ENCODE data around the gene DYNC2I2. TPM values are rescaled to one million over a fixed set of nuclear protein-coding genes. Genes with fewer than 3 reads are reported as not detected.

The DYNC2I2 gene
- total RNA-seq, 4 donors from 2014 or later: 36.6 to 46.8 (median 44.0) TPM

GRCh38 chr9:128634651-128635262, 21.9 kb downstream of the DYNC2I2 start:
- DNase-seq (ENCODE audit: low spot score in 2 of 2): no peak
- intact Hi-C loops (cut with DNase I; ENCODE audit: low total_unique reads): no loop called here
- WGBS, 2 donors: 50 to 55% methylated on average over 13 to 21 of the region's 26 CpGs
- no peak overlapping the region for H3K4me3 ChIP-seq (ENCODE audit: low read depth, poor library complexity, severe bottlenecking)
- TF ChIP-seq, protein P1, sequence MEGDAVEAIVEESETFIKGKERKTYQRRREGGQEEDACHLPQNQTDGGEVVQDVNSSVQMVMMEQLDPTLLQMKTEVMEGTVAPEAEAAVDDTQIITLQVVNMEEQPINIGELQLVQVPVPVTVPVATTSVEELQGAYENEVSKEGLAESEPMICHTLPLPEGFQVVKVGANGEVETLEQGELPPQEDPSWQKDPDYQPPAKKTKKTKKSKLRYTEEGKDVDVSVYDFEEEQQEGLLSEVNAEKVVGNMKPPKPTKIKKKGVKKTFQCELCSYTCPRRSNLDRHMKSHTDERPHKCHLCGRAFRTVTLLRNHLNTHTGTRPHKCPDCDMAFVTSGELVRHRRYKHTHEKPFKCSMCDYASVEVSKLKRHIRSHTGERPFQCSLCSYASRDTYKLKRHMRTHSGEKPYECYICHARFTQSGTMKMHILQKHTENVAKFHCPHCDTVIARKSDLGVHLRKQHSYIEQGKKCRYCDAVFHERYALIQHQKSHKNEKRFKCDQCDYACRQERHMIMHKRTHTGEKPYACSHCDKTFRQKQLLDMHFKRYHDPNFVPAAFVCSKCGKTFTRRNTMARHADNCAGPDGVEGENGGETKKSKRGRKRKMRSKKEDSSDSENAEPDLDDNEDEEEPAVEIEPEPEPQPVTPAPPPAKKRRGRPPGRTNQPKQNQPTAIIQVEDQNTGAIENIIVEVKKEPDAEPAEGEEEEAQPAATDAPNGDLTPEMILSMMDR (IDR thresholded peaks at IDR 0.05): no peak
- TF ChIP-seq POLR2A (IDR thresholded peaks at IDR 0.05): no peak

DNA sequence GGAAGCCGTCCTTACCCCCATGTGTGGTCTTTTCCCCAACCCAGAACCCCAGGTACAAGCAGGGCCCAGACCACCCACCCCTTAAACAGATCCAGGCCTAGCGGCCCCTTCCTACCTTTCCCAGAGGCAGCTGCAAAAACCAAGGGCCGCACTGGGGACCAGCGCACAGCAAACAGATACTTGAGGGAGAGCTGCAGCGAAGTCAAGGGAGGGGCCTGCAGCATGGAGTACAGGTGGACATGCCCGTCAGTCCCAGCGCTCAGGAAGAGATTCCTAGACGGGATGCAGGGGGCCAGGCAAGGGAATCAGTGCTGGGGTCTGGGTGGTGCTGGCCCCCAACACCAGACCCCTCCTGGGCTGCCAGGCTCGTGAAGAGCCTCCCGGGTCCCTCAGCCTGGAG, 22.5 kb downstream of the DYNC2I2 start:
- TF ChIP-seq POLR2A (IDR thresholded peaks at IDR 0.05): no peak
- TF ChIP-seq, protein P1 (IDR thresholded peaks at IDR 0.05): no peak
- DNase-seq (ENCODE audit: low spot score in 2 of 2): no peak
- no peak overlapping the region for H3K4me3 ChIP-seq (ENCODE audit: low read depth, poor library complexity, severe bottlenecking)
- intact Hi-C loops (cut with DNase I; ENCODE audit: low total_unique reads): no loop called here
- 83 to 90% methylated on average over 8 to 10 of the region's 10 CpGs for WGBS, 2 donors

- WGBS, 2 donors: 80 to 86% methylated on average over 11 of the region's 11 CpGs
- TF ChIP-seq, protein P1 (IDR thresholded peaks at IDR 0.05): no peak
- no peak for TF ChIP-seq POLR2A (IDR thresholded peaks at IDR 0.05)
- intact Hi-C loops (cut with DNase I; ENCODE audit: low total_unique reads): no loop called here
- no peak for DNase-seq (ENCODE audit: low spot score in 2 of 2)
- no peak overlapping the region for H3K4me3 ChIP-seq (ENCODE audit: low read depth, poor library complexity, severe bottlenecking)
Observed at GRCh38 chr9:128633601-128634000, 23.0 kb downstream of the DYNC2I2 start.

DNA sequence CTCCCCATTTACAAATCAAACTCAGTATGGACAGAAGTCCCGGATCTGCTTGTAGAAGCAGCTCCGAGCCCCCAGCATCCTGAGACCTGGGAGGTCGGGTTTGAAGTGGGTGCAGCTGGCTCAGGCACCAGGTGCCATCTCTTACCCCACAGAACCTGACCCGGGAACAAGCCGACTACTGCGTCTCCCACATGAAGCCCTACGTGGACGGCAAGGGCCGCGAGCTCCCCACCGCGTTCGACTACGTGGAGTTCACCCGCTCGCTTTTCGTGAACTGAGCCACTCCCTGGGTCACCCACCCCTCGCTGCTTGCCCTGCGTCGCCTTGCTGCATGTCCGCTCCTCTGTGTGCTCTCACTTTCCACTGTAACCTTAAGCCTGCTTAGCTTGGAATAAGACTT, 23.6 kb downstream of the DYNC2I2 start:
- intact Hi-C loops (cut with DNase I; ENCODE audit: low total_unique reads): no loop called here
- H3K4me3 ChIP-seq (ENCODE audit: low read depth, poor library complexity, severe bottlenecking): no peak overlapping the region
- no peak for DNase-seq (ENCODE audit: low spot score in 2 of 2)
- TF ChIP-seq, protein P1 (IDR thresholded peaks at IDR 0.05): no peak
- TF ChIP-seq POLR2A (IDR thresholded peaks at IDR 0.05): no peak
- 92 to 94% methylated on average over 21 of the region's 21 CpGs for WGBS, 2 donors

GRCh38 chr9:128632486-128632885, 24.2 kb downstream of the DYNC2I2 start:
- WGBS, 2 donors: 94 to 96% methylated on average over 12 to 14 of the region's 14 CpGs
- no peak for DNase-seq (ENCODE audit: low spot score in 2 of 2)
- intact Hi-C loops (cut with DNase I; ENCODE audit: low total_unique reads): no loop called here
- no peak overlapping the region for H3K4me3 ChIP-seq (ENCODE audit: low read depth, poor library complexity, severe bottlenecking)
- TF ChIP-seq, protein P1 (IDR thresholded peaks at IDR 0.05): no peak
- TF ChIP-seq POLR2A (IDR thresholded peaks at IDR 0.05): no peak

DNA sequence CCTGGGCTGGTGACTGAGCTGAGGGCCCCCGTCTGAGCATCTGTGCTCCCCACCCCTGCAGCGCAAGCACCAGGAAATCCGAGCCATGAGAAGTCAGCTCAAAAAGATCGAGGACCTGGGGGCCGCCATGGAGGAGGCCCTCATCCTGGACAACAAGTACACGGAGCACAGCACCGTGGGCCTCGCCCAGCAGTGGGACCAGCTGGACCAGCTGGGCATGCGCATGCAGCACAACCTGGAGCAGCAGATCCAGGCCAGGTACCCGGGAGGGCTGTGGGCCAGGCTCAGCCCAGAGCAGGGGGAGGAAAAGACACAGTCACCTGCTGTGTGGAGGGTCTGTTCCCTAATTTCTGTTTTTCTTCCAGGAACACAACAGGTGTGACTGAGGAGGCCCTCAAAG, 24.6 kb downstream of the DYNC2I2 start:
- intact Hi-C loops (cut with DNase I; ENCODE audit: low total_unique reads): no loop called here
- no peak overlapping the region for H3K4me3 ChIP-seq (ENCODE audit: low read depth, poor library complexity, severe bottlenecking)
- 87 to 89% methylated on average over 10 of the region's 10 CpGs for WGBS, 2 donors
- DNase-seq (ENCODE audit: low spot score in 2 of 2): no peak
- TF ChIP-seq POLR2A (IDR thresholded peaks at IDR 0.05): no peak
- TF ChIP-seq, protein P1 (IDR thresholded peaks at IDR 0.05): no peak

Measured in lower leg skin (tissue), 4 donors.